Measurements from ENCODE around the gene RPS6KL1.

Gene RPS6KL1

DNA sequence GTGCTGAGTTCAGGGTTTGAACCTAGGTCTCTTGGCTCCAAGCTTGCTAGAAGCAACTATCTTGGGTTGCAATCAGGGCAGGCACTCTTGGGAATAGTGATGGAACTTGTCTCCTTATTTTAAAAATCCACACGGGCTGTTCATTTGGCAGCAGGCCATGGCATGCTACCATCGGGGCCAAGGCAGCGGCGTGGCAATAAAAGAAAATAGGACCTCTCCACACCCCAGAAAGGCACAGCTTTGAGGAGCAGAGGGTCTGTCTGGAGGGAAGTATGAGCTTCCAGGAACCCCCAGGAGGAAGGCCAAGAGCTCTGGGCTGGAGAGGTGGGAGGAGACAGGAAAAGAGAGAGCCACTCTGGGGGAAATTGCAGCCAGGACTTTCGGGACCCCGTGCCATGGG lies 15.3 kb downstream of the RPS6KL1 start:
- Histone ChIP-seq H3K4me1 (ENCODE audit: control insufficient read depth, insufficient read depth, low read length) (peaks cover 11% of the 10 kb centered on the region), H3K4me2 (ENCODE audit: low read length) (no peak overlapping the region), H3K9me3 (replicated peaks; ENCODE audit: low read length) (no peaks in the 10 kb centered on the region), H3K4me3 (ENCODE audit: low read length) (no peak overlapping the region), H3K27me3 (ENCODE audit: control insufficient read depth, insufficient read depth, low read length) (no peaks in the 10 kb centered on the region), H3K9ac (ENCODE audit: low read depth, low read length) (no peak overlapping the region), H3K36me3 (ENCODE audit: insufficient read depth, low read length) (peaks cover 29% of the 10 kb centered on the region)

DNA sequence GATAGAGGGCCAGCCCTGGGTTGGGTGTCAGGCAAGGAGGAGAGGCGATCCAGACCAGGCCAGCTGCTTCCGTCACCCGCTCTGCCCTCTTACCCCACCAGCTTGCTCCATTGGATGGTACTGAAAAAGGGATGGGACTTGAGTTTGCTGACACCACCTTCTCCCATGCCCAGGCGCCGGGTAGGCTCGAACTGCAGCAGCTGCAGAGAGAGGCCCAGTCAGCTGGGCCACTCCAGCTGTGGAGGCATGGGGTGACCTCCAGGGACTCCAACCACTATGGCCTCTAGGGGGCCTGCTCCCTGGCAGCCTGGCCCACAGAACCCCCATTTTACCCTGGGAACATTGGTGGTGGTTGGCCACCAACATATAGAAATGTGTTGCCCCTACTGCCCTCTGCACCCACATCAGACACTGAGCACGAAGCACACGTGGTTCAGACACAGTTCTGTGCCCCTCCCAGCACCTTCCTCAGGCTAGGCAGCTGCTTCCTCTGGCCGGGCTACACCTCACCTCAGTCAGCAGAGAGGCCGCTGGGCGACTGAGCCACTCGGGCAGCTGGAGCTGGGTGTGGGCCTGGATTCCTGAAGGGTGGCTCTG lies 16.0 kb downstream of the RPS6KL1 start:
- Histone ChIP-seq H3K4me1 (ENCODE audit: control insufficient read depth, insufficient read depth, low read length) (peaks cover 11% of the 10 kb centered on the region), H3K27me3 (ENCODE audit: control insufficient read depth, insufficient read depth, low read length) (no peaks in the 10 kb centered on the region), H3K9ac (ENCODE audit: low read depth, low read length) (no peak overlapping the region), H3K4me2 (ENCODE audit: low read length) (no peak overlapping the region), H3K4me3 (ENCODE audit: low read length) (no peak overlapping the region), H3K9me3 (replicated peaks; ENCODE audit: low read length) (no peaks in the 10 kb centered on the region), H3K36me3 (ENCODE audit: insufficient read depth, low read length) (peaks cover 37% of the 10 kb centered on the region)

DNA sequence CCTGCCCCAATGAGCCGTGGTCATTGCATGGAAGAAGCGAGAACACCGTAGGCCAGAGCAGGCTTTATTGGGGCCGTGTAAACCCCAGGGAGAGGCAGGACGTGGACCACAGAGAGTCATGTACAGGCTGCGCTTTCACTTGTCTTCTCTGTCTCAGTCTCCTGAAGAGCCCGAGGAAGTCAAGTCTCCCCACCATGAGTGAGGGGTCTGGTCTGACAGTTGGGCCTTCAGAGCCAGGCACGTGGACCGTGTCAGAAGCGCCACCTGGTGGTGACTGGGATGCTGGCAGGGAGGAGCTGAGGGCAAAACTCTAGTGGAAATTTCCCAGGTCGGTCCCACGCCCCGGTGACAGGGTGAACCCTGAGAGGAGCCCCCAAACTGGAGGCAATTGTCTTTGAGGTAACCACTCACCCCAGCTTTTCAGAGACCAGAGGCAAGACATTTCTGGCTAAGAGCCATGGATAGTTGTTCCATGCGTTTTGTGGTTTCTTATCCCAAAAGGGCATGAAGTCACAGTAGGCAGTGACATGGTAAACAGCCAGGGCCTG lies 17.4 kb downstream of the RPS6KL1 start:
- H3K4me3 ChIP-seq (ENCODE audit: low read length): no peak overlapping the region

DNA sequence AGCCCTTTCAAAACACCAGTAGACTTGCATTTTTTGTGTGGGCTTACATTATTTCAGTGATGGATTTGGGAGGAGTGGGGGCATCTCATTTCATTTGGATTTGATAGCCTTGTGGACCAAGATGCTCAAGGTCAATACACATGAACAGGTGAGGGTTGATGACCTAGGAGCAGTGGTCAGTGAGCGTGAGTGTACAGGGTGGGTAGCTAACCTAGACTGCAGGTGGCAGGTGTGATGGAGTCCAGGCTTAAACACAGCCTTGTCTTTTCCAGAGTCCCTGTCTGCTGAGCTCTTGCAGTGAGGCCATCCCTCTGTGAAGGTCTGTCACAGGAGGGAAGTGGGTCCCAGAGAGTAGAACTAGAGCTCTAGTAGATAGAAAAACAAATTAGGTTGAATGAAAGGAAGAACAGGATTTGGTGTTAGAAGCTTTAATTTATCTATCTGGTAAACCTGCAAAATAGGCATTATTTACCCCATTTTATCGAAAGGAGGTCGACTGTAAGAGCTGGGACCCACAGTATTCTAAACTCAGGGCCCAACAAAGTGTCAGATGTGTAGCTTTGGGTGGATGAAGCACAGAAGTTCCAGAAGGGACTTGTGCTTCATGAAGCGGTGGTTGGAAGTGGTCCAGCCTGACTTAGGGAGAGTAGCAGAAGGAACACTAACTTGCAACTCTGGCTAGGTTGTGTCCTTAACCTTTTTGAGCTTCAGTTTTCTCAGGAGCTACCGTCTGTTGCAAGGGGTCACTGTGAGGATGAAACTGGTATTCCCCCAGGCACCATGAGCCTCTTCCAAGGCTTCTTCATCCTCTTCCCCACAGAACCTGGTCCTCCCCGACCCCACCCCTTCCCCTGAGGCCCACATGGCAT lies 18.2 kb downstream of the RPS6KL1 start:
- Histone ChIP-seq H3K36me3 (ENCODE audit: insufficient read depth, low read length) (peaks cover 57% of the 10 kb centered on the region), H3K4me1 (ENCODE audit: control insufficient read depth, insufficient read depth, low read length) (peaks cover 11% of the 10 kb centered on the region), H3K4me2 (ENCODE audit: low read length) (no peak overlapping the region), H3K4me3 (ENCODE audit: low read length) (no peak overlapping the region), H3K27me3 (ENCODE audit: control insufficient read depth, insufficient read depth, low read length) (no peaks in the 10 kb centered on the region), H3K9me3 (replicated peaks; ENCODE audit: low read length) (no peaks in the 10 kb centered on the region), H3K9ac (ENCODE audit: low read depth, low read length) (no peak overlapping the region)

More for the DNA sequence above, 17.4 kb downstream of the RPS6KL1 start:
- peaks cover 49% of the 10 kb centered on the region for H3K36me3 ChIP-seq (ENCODE audit: insufficient read depth, low read length)
- no peak overlapping the region for H3K4me2 ChIP-seq (ENCODE audit: low read length)
- H3K9ac ChIP-seq (ENCODE audit: low read depth, low read length): no peak overlapping the region
- H3K4me1 ChIP-seq (ENCODE audit: control insufficient read depth, insufficient read depth, low read length): peaks cover 11% of the 10 kb centered on the region
- no peaks in the 10 kb centered on the region for H3K27me3 ChIP-seq (ENCODE audit: control insufficient read depth, insufficient read depth, low read length)
- no peaks in the 10 kb centered on the region for H3K9me3 ChIP-seq (replicated peaks; ENCODE audit: low read length)

DNA sequence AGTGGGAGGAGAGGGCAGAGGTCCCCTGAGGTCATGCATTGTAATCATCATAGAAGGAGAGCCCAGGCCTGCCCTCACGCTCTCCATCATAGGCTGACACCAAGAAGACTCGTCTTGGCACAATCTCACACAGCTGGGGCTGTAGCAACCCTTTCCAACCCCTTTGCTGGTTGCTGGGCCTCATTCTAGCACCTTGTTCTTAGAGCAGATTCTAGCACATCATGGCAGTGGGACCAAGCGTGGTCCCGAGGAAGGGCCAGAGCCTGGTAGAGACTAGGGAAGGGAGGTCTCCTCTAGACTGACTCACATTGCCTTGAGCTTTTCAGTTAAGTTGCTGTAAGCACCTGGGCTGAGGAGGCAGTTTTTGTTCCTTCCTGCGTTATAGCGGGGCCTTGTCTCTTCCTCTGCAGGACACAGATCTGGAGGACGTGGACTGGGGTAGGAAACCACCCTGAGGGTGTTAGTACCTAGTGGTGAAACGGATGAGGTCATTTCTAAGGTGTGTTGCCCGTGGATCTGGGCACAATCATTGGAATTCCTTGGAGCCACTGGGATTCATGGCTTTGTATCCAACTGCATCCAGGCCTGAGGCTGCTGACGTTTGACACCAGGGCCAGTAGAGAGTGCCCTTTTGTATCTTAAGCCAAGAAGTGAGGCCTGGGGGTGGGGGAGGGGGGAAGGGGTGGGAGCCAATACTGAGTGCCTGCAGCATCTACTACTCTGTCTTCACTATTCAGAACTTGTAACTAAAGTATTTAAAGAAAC lies 19.9 kb downstream of the RPS6KL1 start:
- H3K36me3 ChIP-seq (ENCODE audit: insufficient read depth, low read length): peaks cover 74% of the 10 kb centered on the region
- H3K27me3 ChIP-seq (ENCODE audit: control insufficient read depth, insufficient read depth, low read length): no peaks in the 10 kb centered on the region
- no peaks in the 10 kb centered on the region for H3K9me3 ChIP-seq (replicated peaks; ENCODE audit: low read length)
- no peak overlapping the region for H3K9ac ChIP-seq (ENCODE audit: low read depth, low read length)
- no peak overlapping the region for H3K4me3 ChIP-seq (ENCODE audit: low read length)
- peaks cover 3% of the 10 kb centered on the region for H3K4me1 ChIP-seq (ENCODE audit: control insufficient read depth, insufficient read depth, low read length)
- no peak overlapping the region for H3K4me2 ChIP-seq (ENCODE audit: low read length)

DNA sequence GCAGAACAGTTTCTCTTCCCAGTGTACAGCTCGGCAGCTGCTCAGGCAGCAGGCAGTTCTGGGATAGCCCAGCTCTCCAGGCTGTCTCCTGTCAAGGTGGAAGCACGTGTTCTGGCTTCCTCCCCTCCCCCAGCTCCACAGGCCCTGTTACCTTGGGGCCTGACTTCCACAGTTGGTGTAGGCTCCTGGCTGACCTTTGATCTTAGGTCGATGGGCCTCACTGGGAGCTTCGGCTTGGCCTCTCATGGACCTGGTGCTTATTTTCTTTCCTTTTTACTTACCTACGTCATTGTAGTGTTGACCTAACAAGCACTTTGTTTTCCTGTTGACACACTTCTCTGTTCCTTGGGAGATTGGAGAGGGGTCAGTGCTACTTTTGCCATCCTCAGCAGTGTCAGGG lies 24.4 kb downstream of the RPS6KL1 start:
- Histone ChIP-seq H3K27me3 (ENCODE audit: control insufficient read depth, insufficient read depth, low read length) (no peaks in the 10 kb centered on the region), H3K4me3 (ENCODE audit: low read length) (no peak overlapping the region), H3K9me3 (replicated peaks; ENCODE audit: low read length) (no peaks in the 10 kb centered on the region), H3K4me2 (ENCODE audit: low read length) (no peak overlapping the region), H3K9ac (ENCODE audit: low read depth, low read length) (no peak overlapping the region), H3K4me1 (ENCODE audit: control insufficient read depth, insufficient read depth, low read length) (no peaks in the 10 kb centered on the region), H3K36me3 (ENCODE audit: insufficient read depth, low read length) (peaks cover 91% of the 10 kb centered on the region)

DNA sequence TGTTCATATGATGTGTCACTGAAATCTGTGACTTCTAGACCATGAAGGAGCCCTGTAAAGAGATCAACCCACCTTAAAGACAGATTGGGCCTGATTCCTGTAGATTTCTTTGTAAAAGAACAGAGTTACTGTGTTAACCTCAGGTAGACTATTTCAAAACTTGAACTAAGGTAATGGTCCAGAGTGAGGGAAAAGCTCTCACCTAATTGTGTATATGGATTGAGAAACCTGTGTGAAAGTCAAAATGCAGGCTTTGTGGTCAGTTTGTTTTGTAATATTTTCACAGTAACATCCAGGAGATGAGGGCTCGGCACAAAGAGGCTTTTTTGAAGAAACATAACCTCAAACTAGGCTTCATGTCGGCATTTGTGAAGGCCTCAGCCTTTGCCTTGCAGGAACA lies 25.0 kb downstream of the RPS6KL1 start:
- Histone ChIP-seq H3K27me3 (ENCODE audit: control insufficient read depth, insufficient read depth, low read length) (no peaks in the 10 kb centered on the region), H3K4me2 (ENCODE audit: low read length) (no peak overlapping the region), H3K9ac (ENCODE audit: low read depth, low read length) (no peak overlapping the region), H3K4me3 (ENCODE audit: low read length) (no peak overlapping the region), H3K36me3 (ENCODE audit: insufficient read depth, low read length) (peaks cover 94% of the 10 kb centered on the region), H3K4me1 (ENCODE audit: control insufficient read depth, insufficient read depth, low read length) (no peaks in the 10 kb centered on the region), H3K9me3 (replicated peaks; ENCODE audit: low read length) (no peaks in the 10 kb centered on the region)

DNA sequence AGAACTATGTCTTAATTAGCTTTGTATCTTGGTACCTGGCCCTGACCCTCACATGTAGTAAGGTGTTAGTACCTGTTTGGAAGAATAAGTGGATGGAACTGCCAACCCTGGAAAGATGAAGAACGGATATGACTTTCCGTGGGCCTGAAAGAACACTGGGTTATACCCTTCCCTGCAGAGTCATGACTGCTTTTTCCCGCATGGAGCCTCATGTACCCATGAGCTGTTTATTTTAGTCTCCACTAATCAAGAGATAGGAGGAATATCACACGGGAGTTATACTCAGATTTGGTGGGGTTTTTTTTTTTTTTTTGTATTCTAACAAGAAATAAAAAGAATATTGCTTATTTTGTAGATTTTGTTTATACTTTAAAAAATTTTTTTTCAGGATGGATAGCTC lies 25.4 kb downstream of the RPS6KL1 start:
- H3K9ac ChIP-seq (ENCODE audit: low read depth, low read length): no peak overlapping the region
- H3K4me3 ChIP-seq (ENCODE audit: low read length): no peak overlapping the region
- peaks cover 94% of the 10 kb centered on the region for H3K36me3 ChIP-seq (ENCODE audit: insufficient read depth, low read length)
- no peaks in the 10 kb centered on the region for H3K4me1 ChIP-seq (ENCODE audit: control insufficient read depth, insufficient read depth, low read length)
- H3K4me2 ChIP-seq (ENCODE audit: low read length): no peak overlapping the region
- H3K9me3 ChIP-seq (replicated peaks; ENCODE audit: low read length): no peaks in the 10 kb centered on the region
- no peaks in the 10 kb centered on the region for H3K27me3 ChIP-seq (ENCODE audit: control insufficient read depth, insufficient read depth, low read length)

DNA sequence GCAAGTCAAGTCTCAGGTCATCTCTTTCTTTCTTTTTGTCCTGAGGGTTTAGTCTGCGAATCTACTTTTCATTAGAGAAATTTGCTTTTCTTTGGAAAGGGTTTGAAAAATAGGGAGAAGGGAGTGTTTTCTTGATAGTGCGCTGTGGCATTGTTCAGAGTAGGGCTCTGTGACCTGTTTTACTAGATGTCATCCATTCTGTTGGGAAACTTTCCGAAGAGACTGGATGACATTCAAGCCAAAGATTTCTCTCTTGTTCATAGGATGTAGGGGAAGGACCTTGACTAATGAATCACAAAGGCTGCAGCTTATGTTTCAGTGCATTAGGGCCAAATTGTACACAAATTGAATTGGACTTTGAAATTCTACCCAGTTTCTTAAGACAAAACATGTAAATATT lies 26.7 kb downstream of the RPS6KL1 start:
- Histone ChIP-seq H3K36me3 (ENCODE audit: insufficient read depth, low read length) (peaks cover 93% of the 10 kb centered on the region), H3K4me2 (ENCODE audit: low read length) (no peak overlapping the region), H3K27me3 (ENCODE audit: control insufficient read depth, insufficient read depth, low read length) (no peaks in the 10 kb centered on the region), H3K9ac (ENCODE audit: low read depth, low read length) (no peak overlapping the region), H3K4me1 (ENCODE audit: control insufficient read depth, insufficient read depth, low read length) (peaks cover 9% of the 10 kb centered on the region), H3K4me3 (ENCODE audit: low read length) (no peak overlapping the region), H3K9me3 (replicated peaks; ENCODE audit: low read length) (no peaks in the 10 kb centered on the region)

DNA sequence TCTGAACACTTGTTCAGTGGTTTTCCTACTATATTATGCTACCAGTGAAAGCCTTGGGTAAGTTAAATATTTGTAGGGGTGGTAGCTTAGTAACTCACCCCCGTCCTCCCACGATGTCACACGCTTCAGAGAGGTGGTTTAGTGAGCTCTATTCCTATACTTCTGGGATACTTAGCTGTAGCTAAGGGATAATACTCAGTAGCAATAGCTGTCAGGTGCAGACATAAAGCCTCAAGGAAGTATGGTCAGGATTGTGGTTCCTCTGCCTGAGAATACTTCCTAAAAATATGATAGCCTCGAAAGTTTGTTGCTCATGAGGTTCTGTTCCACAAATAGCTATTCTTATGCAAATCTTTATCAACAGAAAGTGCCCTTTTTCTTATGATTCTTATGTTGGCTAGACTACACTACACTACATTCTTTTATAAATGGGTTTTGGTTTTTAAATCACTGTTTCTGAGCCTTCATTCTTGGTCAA lies 29.4 kb downstream of the RPS6KL1 start:
- Histone ChIP-seq H3K36me3 (ENCODE audit: insufficient read depth, low read length) (peaks cover 87% of the 10 kb centered on the region), H3K27me3 (ENCODE audit: control insufficient read depth, insufficient read depth, low read length) (no peaks in the 10 kb centered on the region), H3K4me2 (ENCODE audit: low read length) (no peak overlapping the region)

DNA sequence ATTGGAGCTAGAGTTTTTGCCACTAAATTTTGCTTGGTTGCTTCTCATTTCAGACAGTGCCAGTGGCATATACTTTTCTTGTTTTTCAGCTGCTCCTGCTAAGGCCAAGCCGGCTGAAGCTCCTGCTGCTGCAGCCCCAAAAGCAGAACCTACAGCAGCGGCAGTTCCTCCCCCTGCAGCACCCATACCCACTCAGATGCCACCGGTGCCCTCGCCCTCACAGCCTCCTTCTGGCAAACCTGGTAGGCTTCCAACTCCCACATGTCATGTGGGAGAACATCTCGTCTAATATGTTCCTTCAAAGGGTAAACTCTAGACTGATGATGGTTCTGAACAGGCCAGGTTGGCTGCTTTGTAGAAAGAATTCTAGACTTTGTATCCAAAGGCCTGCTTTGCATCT lies 30.3 kb downstream of the RPS6KL1 start:
- Histone ChIP-seq H3K9ac (ENCODE audit: low read depth, low read length) (no peak overlapping the region), H3K4me1 (ENCODE audit: control insufficient read depth, insufficient read depth, low read length) (peaks cover 22% of the 10 kb centered on the region), H3K4me3 (ENCODE audit: low read length) (no peak overlapping the region), H3K36me3 (ENCODE audit: insufficient read depth, low read length) (peaks cover 85% of the 10 kb centered on the region), H3K4me2 (ENCODE audit: low read length) (no peak overlapping the region), H3K9me3 (replicated peaks; ENCODE audit: low read length) (no peaks in the 10 kb centered on the region), H3K27me3 (ENCODE audit: control insufficient read depth, insufficient read depth, low read length) (no peaks in the 10 kb centered on the region)

More for the DNA sequence above, 29.4 kb downstream of the RPS6KL1 start:
- Histone ChIP-seq H3K9ac (ENCODE audit: low read depth, low read length) (no peak overlapping the region), H3K4me3 (ENCODE audit: low read length) (no peak overlapping the region), H3K4me1 (ENCODE audit: control insufficient read depth, insufficient read depth, low read length) (peaks cover 13% of the 10 kb centered on the region), H3K9me3 (replicated peaks; ENCODE audit: low read length) (no peaks in the 10 kb centered on the region)
